K562 (cell line): ENCODE measurements around the gene CFAP70. TPM values are rescaled to one million over a fixed set of nuclear protein-coding genes. Genes with fewer than 3 reads are reported as not detected.

Experiments
- ATAC-seq: fragments of 200-7000 bp; cut with Tn5 transposase; 3 replicates; pipeline ENCODE4 v1.9.1; 2020; ENCODE audit warnings: moderate library complexity
- BruUV-seq: library from RNA; stranded (reverse); fragments of 400-500 nt; replicated peaks from 2 replicates; lab custom pipeline; 2021; lab: Mats Ljungman, UMichigan
- CTCF ChIA-PET: fragments of 300-600 bp; formaldehyde crosslinking; extraction: SDS; loops from one replicate; lab custom pipeline; 2021; ENCODE audit warnings: low intra/inter-chr PET ratio; lab: Yijun Ruan, JAX
- POLR2A ChIA-PET: fragments of 300-600, 350-650 bp; sonication (Branson Sonifier 250); formaldehyde crosslinking; extraction: SDS; loops from one replicate; lab custom pipeline; 2021; ENCODE audit warnings: antibody characterized with exemption, inconsistent platforms; lab: Yijun Ruan, JAX
- DNase-seq, 4 experiments: peaks; one replicate each; pipeline versions ENCODE4 v3.0.0 to v3.0.0-alpha.2; 2011 to 2018; ENCODE audit warnings: low spot score in 3 of 4, mixed read lengths in 3 of 4; ENCODE audit errors: extremely low read depth in 1 of 4
- FAIRE-seq: peaks from 2 replicates; lab custom pipeline; 2011; peaks lifted over from hg19 to GRCh38; lab: Jason Lieb, UNC
- H2AFZ ChIP-seq: 2 replicates; pipeline ENCODE4 v1.6.0; 2011; ENCODE audit warnings: low read depth, low read length, control low read depth, inconsistent platforms
- H3K27ac ChIP-seq: fragments of 200-600 bp; 3 replicates; pipeline ENCODE4 v1.8.0; 2011; ENCODE audit warnings: low read depth, mild to moderate bottlenecking, control low read depth, inconsistent platforms, low read length, moderate library complexity, mixed read lengths; ENCODE audit errors: extremely low read depth
- H3K27me3 ChIP-seq, 2 experiments: fragments of 300-600 bp in 1 of 2; 2 replicates in 1 of 2; 3 replicates in 1 of 2; pipeline versions ENCODE4 v1.6.0 to v1.8.0; 2011; ENCODE audit warnings: inconsistent platforms in 2 of 2, low read length in 2 of 2, mild to moderate bottlenecking in 1 of 2, mixed read lengths in 1 of 2, moderate library complexity in 1 of 2; ENCODE audit not compliant: control insufficient read depth in 2 of 2, insufficient read depth in 2 of 2
- H3K36me3 ChIP-seq: fragments of 300-600 bp; 3 replicates; pipeline ENCODE4 v1.8.0; 2011; ENCODE audit warnings: mild to moderate bottlenecking, low read length, inconsistent platforms; ENCODE audit not compliant: control insufficient read depth, insufficient read depth
- H3K4me1 ChIP-seq, 2 experiments: fragments of 200-600 bp in 1 of 2; replicated peaks in 1 of 2; 2 replicates in 1 of 2; 3 replicates in 1 of 2; pipeline versions ENCODE4 v1.5.1 to v1.8.0; 2011; ENCODE audit warnings: inconsistent platforms in 2 of 2, low read length in 2 of 2, mild to moderate bottlenecking in 1 of 2, mixed read lengths in 1 of 2, moderate library complexity in 1 of 2; ENCODE audit not compliant: control insufficient read depth in 2 of 2, insufficient read depth in 2 of 2
- H3K4me2 ChIP-seq: 2 replicates; pipeline ENCODE4 v1.6.1; 2011; ENCODE audit warnings: low read length, control low read depth, inconsistent platforms, mixed read lengths; ENCODE audit not compliant: insufficient read depth
- H3K4me3 ChIP-seq: fragments of 200-600 bp; sonication (generic), shearing (Covaris generic); 2 replicates; pipeline ENCODE4 v1.5.1; 2016; ENCODE audit warnings: control low read depth, inconsistent platforms
- H3K79me2 ChIP-seq: fragments of 200-600 bp; 3 replicates; pipeline ENCODE4 v1.8.0; 2011; ENCODE audit warnings: low read length, inconsistent platforms; ENCODE audit not compliant: control insufficient read depth, insufficient read depth
- H3K9ac ChIP-seq, 2 experiments: 2 replicates each; pipeline versions ENCODE4 v1.6.0 to v1.6.1; 2011; ENCODE audit warnings: low read depth in 2 of 2, low read length in 2 of 2, control low read depth in 1 of 2, inconsistent platforms in 1 of 2, mild to moderate bottlenecking in 1 of 2, mixed read lengths in 1 of 2; ENCODE audit not compliant: insufficient read depth in 1 of 2
- H3K9me1 ChIP-seq: one replicate; pipeline ENCODE4 v1.6.0; 2011; ENCODE audit warnings: inconsistent platforms, mild to moderate bottlenecking, low read length, moderate library complexity; ENCODE audit not compliant: control insufficient read depth, insufficient read depth
- H3K9me3 ChIP-seq: replicated peaks from 2 replicates; pipeline ENCODE4 v1.5.1; 2011; ENCODE audit warnings: low read depth, low read length, inconsistent platforms; ENCODE audit not compliant: control insufficient read depth, insufficient read depth
- H4K20me1 ChIP-seq: replicated peaks from 2 replicates; pipeline ENCODE4 v1.6.1; 2011; ENCODE audit warnings: low read length, inconsistent platforms, mixed read lengths; ENCODE audit not compliant: control insufficient read depth, insufficient read depth
- CREB1 ChIP-seq, 2 experiments: sonication (generic) in 1 of 2; formaldehyde crosslinking in 1 of 2; IDR thresholded peaks; 2 replicates each; pipeline versions ENCODE4 v1.6.1 to v1.8.0; 2012 to 2022; ENCODE audit warnings: inconsistent platforms in 1 of 2, mild to moderate bottlenecking in 1 of 2, missing genetic modification reagents in 1 of 2, moderate library complexity in 1 of 2
- DMBX1 ChIP-seq: fragments of 250-450 bp; sonication (Bioruptor Pico); IDR thresholded peaks from 2 replicates; pipeline ENCODE4 v1.8.0; 2022; ENCODE audit warnings: inconsistent platforms, mild to moderate bottlenecking, moderate library complexity, borderline replicate concordance
- FOXP1 ChIP-seq: sonication (generic); formaldehyde crosslinking; IDR thresholded peaks from 2 replicates; pipeline ENCODE4 v1.8.0; 2022; ENCODE audit warnings: mild to moderate bottlenecking, missing genetic modification reagents
- PHF8 ChIP-seq: fragments of 200-600 bp; sonication (generic); IDR thresholded peaks from 2 replicates; pipeline ENCODE4 v1.6.1; 2012; ENCODE audit warnings: mixed run types, mild to moderate bottlenecking, inconsistent platforms, low read length, moderate library complexity, borderline replicate concordance
- RAD21 ChIP-seq, 2 experiments: fragments of 250-450 bp in 1 of 2; fragments of 450-650 bp in 1 of 2; sonication (Bioruptor Pico) in 1 of 2; formaldehyde crosslinking in 1 of 2; IDR thresholded peaks in 1 of 2; conservative IDR thresholded peaks in 1 of 2; 2 replicates each; pipeline versions ENCODE4 v1.4.0 to v1.8.0; 2020 to 2022; ENCODE audit warnings: mild to moderate bottlenecking in 2 of 2, moderate library complexity in 1 of 2
- SNAPC5 ChIP-seq: fragments of 250-450 bp; sonication (Bioruptor Pico); IDR thresholded peaks from 2 replicates; pipeline ENCODE4 v1.8.0; 2021; ENCODE audit warnings: moderate library complexity, mild to moderate bottlenecking, inconsistent platforms
- SRSF1 ChIP-seq: fragments of 200-400 bp; formaldehyde crosslinking; IDR thresholded peaks from 2 replicates; pipeline ENCODE4 v1.6.1; 2017; ENCODE audit warnings: mild to moderate bottlenecking, low read depth, low read length, moderate library complexity
- ZNF263 ChIP-seq: sonication (generic); formaldehyde crosslinking; IDR thresholded peaks from 2 replicates; pipeline ENCODE4 v1.8.0; 2022; ENCODE audit warnings: mild to moderate bottlenecking, missing genetic modification reagents, borderline replicate concordance
- WGBS: fragments of 100-300 bp; shearing (Covaris generic); methylation state at CpG from one replicate; pipeline ENCODE4 v1.1.6; 2016; ENCODE audit warnings: low coverage, mixed read lengths; ENCODE audit not compliant: insufficient coverage; ENCODE audit errors: missing lambda C conversion rate; 5-methylcytosine and 5-hydroxymethylcytosine counted together
- in situ Hi-C: fragments of 300-500 bp; cut with MboI; formaldehyde crosslinking; loops from 4 replicates; pipeline ENCODE4 v1.15.0; 2018; ENCODE audit warnings: inconsistent platforms, mixed read lengths
- intact Hi-C: fragments of 100-400 bp; cut with micrococcal nuclease; formaldehyde crosslinking; loops from 2 replicates; pipeline ENCODE4 v1.14.2; 2022
- polyA plus RNA-seq, 8 experiments: library from polyadenylated mRNA; depleted of rRNA in 4 of 8; stranded (reverse) in 5 of 8; unstranded in 3 of 8; fragments of >200 nt; fragmentation: Nextera tagmentation in 2 of 8; fragmentation: Illumina TruSeq in 1 of 8; extraction: Ambion mirVana in 2 of 8; extraction: Trizol in 1 of 8; gene quantifications; 2 replicates each; pipeline versions ENCODE4 v1.2.1 to v1.2.3, GENCODE V29; 2011 to 2014; ENCODE audit warnings: inconsistent platforms in 1 of 8, missing spikeins in 1 of 8
- total RNA-seq, 7 experiments: library from RNA; depleted of rRNA in 6 of 7; stranded (reverse); fragments of >200 nt in 6 of 7; fragmentation: Illumina TruSeq in 2 of 7; extraction: Trizol in 2 of 7; gene quantifications; 2 replicates each; pipeline versions ENCODE4 v1.2.1 to v1.2.3, GENCODE V29; 2011 to 2021; ENCODE audit warnings: low replicate concordance in 1 of 7
- TF ChIP-seq, protein P1 (sequence below): sonication (generic); formaldehyde crosslinking; IDR thresholded peaks from 2 replicates; pipeline ENCODE4 v1.8.0; 2022; ENCODE audit warnings: missing genetic modification reagents, mild to moderate bottlenecking, moderate library complexity, borderline replicate concordance
- TF ChIP-seq, protein P2 (sequence below), 3 experiments: fragments of 200-800 bp in 1 of 3; sonication (Bioruptor generic) in 1 of 3; sonication (generic) in 1 of 3; formaldehyde crosslinking in 1 of 3; IDR thresholded peaks; 2 replicates each; pipeline versions ENCODE4 v1.6.1 to v1.8.0; 2016 to 2022; ENCODE audit warnings: mild to moderate bottlenecking in 2 of 3, missing compliant biosample characterization in 2 of 3, missing genetic modification characterization in 2 of 3, missing genetic modification reagents in 1 of 3

CFAP70 gene
- total and polyA plus RNA-seq, 9 of the 15 experiments (the other 6 are each of a cell fraction or from before 2014, with no cell fraction given), result 0.27 to 1.6 (median 0.86) TPM

DNA sequence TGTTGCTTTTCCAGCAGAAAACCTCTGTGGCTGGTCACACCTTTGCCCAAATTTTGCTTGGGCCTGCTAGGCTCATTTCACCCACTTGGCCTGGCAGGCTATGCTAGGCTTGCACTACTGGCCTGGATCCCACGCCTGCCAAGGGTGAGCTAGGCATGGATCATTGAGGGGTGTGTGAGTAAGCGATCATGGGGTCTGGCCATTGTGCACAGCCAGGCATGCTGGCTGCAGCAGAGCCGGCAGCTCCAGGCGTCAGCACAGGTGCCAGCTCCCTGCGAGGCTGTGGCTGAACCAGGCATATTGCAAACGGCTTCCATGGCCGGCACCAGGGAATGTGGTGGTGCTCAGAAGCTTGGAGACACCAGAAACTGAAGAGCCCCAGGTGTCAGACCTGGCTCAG is 19.2 kb downstream of the CFAP70 start:
- DNase-seq, result no peak
- Histone ChIP-seq H2AFZ (no peak overlapping the region), H3K27me3 (no peaks in the 10 kb centered on the region), H3K9ac (no peak overlapping the region), H3K4me1 (peaks cover 0 to 3% of the 10 kb centered on the region in 2 experiments; a peak in 1 of 5 replicates), H3K79me2 (no peaks in the 10 kb centered on the region), H3K27ac (no peak overlapping the region), H4K20me1 (no peaks in the 10 kb centered on the region), H3K4me3 (no peak overlapping the region), H3K36me3 (no peaks in the 10 kb centered on the region), H3K9me1 (no peaks in the 10 kb centered on the region), H3K9me3 (no peaks in the 10 kb centered on the region), H3K4me2 (no peak overlapping the region)
- 50% methylated on average over 7 of the region's 7 CpGs for WGBS
- no peak for ATAC-seq
- POLR2A ChIA-PET, result interaction anchor here (0.6 to 1.8 kb wide), 4 partner anchors 9 to 93 kb away, joined by 3 to 9 read pairs (median 4); partner anchors contain the start of gene DNAJC9
- TF ChIP-seq ZNF263 (CRISPR knock-in tag), result no peak
- TF ChIP-seq SNAPC5, result no peak
- TF ChIP-seq SRSF1, result no peak
- TF ChIP-seq, protein P1, sequence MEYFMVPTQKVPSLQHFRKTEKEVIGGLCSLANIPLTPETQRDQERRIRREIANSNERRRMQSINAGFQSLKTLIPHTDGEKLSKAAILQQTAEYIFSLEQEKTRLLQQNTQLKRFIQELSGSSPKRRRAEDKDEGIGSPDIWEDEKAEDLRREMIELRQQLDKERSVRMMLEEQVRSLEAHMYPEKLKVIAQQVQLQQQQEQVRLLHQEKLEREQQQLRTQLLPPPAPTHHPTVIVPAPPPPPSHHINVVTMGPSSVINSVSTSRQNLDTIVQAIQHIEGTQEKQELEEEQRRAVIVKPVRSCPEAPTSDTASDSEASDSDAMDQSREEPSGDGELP (CRISPR knock-in tag), result no peak
- TF ChIP-seq PHF8, result no peak
- TF ChIP-seq DMBX1, result no peak
- TF ChIP-seq RAD21 (CRISPR knock-in tag; conservative IDR thresholded peaks at IDR 0.05 in 1 of 2, IDR thresholded peaks at IDR 0.05 in 1 of 2), result no peak
- no peak for TF ChIP-seq FOXP1
- no peak for TF ChIP-seq CREB1 (IDR thresholded peaks at IDR 0.05)
- no peak for TF ChIP-seq CREB1 (CRISPR knock-in tag; IDR thresholded peaks at IDR 0.05)
- TF ChIP-seq, protein P2, sequence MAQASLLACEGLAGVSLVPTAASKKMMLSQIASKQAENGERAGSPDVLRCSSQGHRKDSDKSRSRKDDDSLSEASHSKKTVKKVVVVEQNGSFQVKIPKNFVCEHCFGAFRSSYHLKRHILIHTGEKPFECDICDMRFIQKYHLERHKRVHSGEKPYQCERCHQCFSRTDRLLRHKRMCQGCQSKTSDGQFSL (CRISPR knock-in tag; IDR thresholded peaks at IDR 0.05), result no peak
- TF ChIP-seq, protein P2 (tag; IDR thresholded peaks at IDR 0.05), result no peak
- CTCF ChIA-PET, result no interaction called here
- in situ Hi-C loops, result no loop called here
- intact Hi-C loops, result no loop called here
- FAIRE-seq, result no peak
- BruUV-seq, result no TSS peak
